ENCODE results near the gene PNRC1.

DNA sequence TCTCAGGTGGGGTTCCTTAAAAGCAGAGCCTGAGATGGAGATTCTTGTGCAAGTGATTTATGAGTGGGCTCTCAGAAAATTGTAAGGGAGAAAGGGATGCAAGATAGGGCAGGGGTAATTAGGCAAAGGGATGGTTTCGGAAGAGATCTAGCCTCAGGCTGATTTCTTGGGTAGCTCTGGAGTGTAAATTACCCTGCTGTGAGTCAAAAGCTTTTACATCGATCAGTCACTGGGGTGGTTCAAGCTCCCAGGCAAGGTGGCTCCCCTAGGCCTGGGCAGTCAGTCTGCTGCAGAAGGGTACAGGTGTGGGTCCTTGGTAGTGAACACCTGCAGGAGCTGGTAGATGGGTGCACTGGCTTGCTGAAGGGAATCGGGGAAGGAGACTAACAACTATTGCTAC lies 54.2 kb downstream of the PNRC1 start:
- TF ChIP-seq, protein P1, sequence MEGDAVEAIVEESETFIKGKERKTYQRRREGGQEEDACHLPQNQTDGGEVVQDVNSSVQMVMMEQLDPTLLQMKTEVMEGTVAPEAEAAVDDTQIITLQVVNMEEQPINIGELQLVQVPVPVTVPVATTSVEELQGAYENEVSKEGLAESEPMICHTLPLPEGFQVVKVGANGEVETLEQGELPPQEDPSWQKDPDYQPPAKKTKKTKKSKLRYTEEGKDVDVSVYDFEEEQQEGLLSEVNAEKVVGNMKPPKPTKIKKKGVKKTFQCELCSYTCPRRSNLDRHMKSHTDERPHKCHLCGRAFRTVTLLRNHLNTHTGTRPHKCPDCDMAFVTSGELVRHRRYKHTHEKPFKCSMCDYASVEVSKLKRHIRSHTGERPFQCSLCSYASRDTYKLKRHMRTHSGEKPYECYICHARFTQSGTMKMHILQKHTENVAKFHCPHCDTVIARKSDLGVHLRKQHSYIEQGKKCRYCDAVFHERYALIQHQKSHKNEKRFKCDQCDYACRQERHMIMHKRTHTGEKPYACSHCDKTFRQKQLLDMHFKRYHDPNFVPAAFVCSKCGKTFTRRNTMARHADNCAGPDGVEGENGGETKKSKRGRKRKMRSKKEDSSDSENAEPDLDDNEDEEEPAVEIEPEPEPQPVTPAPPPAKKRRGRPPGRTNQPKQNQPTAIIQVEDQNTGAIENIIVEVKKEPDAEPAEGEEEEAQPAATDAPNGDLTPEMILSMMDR (IDR thresholded peaks at IDR 0.05), result no peak
- no peak for TF ChIP-seq POLR2A (IDR thresholded peaks at IDR 0.05)
